8988T (cell line): Measurements from ENCODE around the gene DHRSX.
"Not testable (repeated sequence)": the region's sequence is repeated elsewhere in the genome, so short reads cannot be mapped to it uniquely, and the experiment has no call there.

Experiments
- DNase-seq: peaks from one replicate; pipeline ENCODE4 v3.0.0; 2011

Gene DHRSX, protein sequence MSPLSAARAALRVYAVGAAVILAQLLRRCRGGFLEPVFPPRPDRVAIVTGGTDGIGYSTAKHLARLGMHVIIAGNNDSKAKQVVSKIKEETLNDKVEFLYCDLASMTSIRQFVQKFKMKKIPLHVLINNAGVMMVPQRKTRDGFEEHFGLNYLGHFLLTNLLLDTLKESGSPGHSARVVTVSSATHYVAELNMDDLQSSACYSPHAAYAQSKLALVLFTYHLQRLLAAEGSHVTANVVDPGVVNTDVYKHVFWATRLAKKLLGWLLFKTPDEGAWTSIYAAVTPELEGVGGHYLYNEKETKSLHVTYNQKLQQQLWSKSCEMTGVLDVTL

DNA sequence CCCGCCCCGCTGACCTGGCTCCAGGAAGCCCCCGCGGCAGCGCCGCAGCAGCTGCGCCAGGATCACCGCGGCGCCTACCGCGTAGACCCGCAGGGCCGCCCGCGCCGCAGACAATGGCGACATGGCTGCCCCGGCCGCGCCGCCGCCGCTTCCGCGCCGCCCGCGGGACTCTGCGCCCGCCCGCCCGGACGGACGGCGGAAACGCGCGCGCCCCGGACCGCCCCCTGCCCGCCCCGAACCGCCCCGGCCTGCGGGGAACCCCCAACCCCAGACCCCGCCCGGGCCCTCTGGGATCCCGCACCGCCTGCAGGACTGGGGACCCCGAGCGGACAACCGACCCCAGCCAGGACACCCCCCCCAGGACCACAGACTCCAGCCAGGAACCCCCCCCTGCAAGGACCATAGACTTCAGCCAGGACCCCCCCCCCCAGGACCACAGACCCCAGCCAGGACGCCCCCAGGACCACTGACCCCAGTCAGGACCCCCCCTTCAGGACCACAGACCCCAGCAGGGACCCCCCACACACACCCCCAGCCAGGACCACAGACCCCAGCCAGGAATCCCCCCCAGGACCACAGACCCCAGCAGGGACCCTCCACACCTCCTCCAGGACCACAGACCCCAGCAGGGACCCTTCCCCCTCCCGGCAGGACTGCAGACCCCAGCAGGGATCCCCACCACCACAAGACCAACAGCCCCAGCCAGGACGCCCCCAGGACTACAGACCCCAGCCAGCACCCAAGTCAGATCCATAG lies at the start of gene DHRSX, which contains the start of gene ZBED1:
Gene DHRSX (minus strand): TSS at position 174 of the 756 bp plus-strand sequence. CDS start 51 bp downstream, at position 123.
Gene ZBED1 (minus strand): TSS at position 174 of the 756 bp plus-strand sequence. CDS start 10,257 bp downstream, outside the sequence.
- DNase-seq = peak; percentile 73

DNA sequence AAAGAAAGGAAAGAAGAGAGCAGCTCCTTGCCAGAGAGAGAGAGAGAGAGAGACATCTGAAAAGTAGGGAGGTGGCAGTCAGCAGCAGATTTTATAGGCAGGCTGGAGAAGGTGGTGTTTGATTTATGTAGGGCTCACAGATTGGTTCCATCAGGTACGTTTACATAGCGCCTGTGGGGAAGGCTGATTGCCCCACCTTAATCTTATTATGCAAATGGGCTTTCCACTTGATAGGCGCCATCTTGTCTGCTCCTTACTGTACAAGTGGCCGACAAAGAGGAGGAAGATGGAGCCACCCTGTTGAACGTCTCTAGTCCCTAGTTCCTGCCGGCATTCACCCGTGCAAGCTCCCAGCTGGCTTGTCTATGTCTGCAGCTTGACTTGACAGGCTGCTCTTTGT lies 49.1 kb upstream of the DHRSX start:
- no peak for DNase-seq

DNA sequence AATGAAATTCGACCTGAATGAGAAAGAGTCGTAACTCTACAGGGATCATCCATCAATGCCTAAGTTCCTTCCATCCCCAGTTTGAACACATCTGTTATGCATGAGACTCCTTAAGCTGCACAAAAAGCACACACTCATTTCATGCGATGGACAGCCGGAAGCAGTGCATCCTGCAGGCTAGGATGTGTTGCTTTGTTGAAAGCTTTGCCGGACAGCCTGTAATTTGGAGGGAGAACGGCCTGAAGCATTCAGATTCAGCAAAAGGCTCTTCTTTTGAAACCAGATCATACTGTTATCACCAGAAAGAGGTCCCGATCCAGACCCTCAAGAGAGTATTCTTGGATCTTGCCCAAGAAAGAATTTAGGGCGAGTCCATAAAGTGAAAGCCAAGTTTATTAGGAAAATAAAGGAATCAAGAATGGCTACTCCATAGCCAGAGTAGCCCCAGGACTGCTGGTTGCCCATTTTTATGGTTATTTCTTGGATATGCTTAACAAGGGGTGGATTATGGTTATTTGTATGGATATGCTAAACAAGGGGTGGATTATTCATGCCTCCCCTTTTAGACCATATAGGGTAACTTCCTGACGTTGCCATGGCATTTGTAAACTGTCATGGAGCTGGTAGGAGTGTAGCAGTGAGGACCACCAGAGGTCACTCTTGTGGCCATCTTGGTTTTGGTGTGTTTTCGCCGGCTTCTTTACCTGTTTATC lies 48.1 kb upstream of the DHRSX start:
- DNase-seq = no peak

DNA sequence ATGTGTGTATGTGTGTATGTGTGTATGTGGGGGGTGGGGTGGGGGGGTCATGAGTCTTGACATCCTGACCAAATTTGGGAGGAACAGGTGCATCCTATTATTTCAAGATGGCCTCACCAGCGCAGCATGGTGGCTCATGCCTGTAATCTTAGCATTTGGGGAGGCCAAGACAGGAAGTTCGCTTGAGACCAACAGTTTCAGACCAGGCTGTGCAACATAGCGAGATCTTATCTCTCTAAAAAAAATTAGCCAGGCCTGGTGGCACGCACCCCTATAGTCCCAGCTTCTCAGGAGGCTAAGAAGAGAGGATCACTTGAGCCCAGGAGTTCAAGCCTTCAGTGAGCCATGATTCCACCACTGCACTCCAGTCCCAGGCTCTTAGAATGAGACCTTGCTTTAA lies 47.0 kb upstream of the DHRSX start:
- DNase-seq = no peak

DNA sequence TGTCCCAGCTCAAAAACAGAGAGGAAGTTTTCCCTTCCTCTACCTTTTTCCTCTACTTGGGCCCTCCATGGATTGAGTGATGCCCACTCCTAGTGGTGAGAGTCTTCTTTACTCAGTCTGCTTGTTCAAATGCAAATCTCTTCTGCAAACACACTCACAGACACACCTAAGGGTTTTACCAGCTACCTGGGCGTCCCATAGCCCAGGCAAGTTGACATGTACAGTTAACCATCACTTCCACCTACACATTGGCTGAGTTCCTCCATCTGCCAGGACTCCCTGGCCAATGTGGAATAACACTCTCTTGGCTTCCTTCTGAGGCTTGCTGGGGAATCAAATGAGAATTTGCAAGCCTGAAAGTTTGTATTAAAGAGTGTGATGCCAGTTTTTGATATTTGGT lies 45.7 kb upstream of the DHRSX start:
- DNase-seq = no peak

DNA sequence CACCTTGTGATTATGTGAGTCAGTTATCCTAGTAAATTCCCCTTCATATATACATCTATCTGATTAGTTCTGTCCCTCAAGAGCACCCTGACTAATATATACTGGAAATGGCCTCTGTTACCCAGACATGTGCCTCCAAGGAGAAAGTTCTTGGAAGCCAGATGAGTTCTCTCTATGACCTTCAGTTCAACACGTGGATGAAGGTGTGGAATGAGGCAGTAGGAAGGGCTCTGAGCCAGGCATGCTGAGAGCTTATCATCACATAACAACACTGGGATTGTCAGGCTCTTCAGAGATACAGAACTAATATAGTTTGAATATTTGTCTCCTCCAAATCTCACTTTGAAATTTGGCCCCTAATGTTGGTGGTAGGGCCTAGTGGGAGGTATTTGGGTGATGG lies 44.4 kb upstream of the DHRSX start:
- DNase-seq = no peak

DNA sequence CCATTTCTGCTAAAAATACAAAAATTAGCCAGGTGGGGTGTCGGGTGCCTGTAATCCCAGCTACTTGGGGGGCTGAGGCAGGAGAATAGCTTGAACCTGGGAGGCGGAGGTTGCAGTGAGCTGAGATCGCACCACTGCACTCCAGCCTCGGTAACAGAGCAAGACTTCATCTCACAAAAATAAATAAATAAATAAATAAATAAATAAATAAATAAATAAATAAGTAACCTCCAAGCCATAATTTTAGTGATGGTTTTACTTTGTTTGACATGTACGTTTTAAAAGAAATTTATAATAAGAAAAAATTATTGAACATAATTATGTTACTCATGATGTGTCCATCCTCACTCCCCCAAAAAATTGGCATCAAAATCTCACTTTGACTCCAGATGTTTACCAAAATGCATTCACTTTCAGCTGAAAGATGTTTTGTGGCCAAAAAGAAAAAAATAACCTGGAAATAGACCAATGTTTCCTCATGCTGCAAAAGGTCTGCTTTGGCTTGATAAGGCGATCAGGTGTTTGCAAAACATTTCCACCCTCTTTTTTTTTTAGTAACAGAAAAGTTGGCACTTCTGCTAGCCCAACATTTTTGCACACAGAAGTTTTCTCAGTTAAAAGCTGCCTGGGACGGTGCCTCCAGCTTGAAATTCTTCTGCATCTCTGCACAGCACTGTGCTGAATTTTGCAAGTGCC lies 42.2 kb upstream of the DHRSX start:
- DNase-seq = no peak

DNA sequence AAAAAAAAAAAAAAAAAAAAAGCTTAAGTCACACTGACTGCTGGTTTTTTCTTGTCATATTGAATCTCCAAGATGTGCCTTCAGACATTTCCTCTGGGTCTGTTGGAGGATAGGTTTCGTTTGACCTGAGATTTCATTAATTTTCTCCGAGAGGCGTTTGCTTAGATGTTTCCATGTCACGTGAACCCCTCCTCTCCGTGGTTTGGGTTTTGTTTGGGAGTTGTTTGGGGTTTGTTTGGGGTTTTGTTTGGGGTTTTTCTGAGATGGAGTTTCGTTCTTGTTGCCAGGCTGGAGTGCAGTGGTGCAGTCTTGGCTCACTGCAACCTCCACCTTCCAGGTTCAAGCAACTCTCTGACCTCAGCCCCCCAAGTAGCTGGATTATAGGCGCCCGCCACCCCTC lies 40.8 kb upstream of the DHRSX start:
- no peak for DNase-seq

DNA sequence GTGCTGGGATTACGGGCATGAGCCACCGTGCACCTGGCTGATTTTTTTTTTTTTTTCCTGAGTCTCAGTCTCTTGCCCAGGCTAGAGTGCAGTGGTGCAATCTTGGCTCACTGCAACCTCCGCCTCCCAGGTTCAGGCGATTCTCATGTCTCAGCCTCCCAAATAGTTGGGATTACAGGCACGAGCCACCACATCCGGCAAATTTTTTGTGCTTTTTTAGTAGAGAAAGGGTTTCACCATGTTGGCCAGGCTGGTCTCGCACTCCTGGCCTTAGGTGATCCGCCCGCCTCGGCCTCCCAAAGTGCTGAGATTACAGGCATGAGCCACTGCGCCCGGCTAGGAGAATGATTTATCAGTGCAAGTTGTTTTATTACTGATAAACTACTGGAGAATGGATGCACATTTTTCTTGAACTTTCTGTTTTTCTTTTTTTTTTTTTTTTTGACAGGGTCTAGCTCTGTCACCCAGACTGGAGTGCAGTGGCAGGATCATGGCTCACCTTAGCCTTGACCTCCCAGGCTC lies 39.7 kb upstream of the DHRSX start:
- no peak for DNase-seq

DNA sequence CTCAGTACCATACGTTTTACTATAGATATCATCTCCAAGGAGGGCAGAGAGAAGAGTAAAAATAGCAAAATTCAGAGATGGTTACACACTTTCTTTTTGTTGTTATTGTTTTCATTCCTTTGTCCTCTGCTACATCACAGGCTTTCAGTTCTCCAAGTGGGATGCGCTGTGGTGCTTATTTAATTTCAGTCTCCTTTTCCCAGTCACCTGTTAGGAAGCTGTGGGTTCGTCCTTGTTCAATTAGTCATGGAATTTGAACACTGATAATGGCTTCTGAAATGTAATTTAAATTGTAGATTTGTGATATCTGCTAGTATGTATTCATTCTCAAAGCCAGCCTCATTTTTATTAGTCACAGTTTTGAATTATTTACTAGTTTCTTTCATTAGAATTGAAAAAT lies 38.8 kb upstream of the DHRSX start:
- no peak for DNase-seq

DNA sequence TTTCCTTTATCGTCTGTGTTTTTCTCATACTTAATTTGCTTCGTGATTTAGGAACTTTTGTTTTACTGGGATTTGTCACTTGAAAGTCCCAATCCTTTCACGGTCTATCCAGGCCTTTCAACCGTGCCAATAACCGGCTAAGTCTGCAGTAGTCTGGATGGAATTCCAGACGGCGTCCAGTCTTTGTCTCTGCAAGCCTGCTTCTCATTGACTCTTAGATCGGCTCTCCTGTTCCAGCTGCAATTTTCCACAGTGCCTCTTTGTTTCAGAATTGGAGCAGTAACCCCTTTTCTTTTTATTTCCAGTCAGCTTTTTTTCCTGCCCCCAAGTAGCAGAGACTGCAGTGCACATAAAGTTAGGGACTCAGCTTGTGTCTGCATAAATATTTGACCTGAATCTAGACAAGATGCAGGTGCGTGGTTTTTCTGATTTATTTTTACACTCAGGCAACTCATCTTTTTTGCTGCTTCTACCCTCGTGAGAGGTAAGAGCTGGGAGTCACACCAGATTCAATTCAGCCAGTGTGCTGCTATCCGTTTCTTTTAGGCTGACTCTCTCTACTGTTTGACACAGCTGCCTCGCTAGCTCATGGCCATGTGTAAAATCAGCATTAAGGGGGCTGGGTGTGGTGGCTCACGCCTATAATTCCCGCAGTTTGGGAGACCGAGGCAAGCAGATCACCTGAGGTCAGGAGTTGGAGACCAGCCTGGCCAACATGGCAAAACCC lies 37.4 kb upstream of the DHRSX start:
- DNase-seq = no peak

DNA sequence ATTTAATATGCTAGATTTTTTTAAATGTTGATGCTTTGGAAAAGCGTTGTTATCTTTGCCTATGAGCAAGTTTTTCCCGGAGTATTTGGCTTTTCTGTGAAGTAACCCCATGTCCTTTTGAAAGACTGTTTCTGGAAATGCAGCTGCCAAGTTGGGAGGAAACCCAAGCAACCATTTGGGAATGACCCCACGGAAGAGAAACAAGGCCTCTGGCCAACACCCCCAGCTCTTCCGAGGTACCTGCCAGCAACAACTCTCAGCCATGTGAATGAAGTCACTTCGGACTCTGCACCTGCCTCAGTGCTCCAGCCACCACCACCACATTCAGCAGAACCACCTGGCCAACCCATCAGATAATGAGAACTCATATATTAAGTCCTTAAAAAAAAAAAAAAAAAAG lies 36.2 kb upstream of the DHRSX start:
- no peak for DNase-seq

DNA sequence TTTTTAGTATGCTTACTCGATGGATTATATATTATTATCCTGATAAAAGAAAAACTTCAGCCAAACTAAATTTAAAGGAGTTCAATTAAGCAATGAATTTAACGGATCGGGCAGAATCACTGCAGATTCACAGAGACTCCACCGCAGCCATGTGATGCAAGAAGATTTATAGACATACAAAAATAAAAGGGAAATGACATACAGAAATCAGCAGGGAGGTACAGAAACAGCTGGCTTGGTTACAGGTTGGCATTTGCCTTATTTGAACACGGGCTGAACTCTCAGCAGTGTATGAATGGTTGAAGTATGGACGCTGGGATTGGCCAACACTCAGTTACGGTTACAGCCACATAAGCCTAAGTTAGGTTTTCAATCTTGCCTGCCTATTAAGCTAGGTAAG lies 35.4 kb upstream of the DHRSX start:
- no peak for DNase-seq

DNA sequence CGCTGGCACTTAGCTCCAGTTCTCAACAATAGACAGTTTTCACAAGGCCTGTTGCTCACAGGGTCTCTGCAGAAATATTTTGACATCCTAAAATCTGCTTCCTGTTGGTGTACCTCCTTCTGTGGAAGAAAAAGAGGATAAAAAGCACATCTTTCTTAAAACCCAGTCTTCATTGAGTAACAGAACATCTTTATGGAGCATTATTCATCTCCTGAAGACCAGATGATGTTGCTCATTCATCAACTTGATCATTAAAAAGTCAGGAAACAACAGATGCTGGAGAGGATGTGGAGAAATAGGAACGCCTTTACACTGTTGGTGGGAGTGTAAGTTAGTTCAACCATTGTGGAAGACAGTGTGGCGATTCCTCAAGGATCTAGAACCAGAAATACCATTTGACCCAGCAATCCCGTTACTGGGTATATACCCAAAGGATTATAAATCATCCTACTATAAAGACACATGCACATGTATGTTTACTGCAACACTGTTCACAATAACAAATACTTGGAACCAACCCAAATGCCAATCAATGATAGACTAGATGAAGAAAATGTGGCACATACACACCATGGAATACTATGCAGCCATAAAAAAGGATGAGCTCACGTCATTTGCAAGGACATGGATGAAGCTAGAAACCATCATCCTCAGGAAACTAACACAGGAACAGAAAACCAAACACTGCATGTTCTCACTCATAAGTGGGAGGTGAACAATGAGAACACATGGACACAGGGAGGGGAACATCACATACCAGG lies 33.7 kb upstream of the DHRSX start:
- not testable (repeated sequence) for DNase-seq

DNA sequence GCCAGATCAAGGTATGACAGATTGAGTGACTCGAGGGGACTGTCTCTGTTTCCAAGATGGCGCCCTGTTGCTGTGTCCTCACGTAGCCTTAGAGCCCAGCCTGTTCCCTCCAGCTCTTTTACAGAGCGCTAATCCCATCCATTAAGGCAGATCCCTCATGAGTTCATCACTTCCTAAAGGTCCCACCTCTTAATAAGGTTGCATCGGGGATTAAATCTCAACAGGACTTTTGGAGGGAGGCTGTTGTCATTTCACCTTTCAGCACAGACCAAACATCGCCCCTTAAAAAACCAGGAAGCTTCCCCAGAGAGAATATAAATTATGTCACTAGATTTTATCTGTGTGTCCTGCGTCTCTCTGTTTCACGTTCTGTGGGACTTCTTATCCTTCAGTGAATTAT lies 32.6 kb upstream of the DHRSX start:
- DNase-seq = no peak

DNA sequence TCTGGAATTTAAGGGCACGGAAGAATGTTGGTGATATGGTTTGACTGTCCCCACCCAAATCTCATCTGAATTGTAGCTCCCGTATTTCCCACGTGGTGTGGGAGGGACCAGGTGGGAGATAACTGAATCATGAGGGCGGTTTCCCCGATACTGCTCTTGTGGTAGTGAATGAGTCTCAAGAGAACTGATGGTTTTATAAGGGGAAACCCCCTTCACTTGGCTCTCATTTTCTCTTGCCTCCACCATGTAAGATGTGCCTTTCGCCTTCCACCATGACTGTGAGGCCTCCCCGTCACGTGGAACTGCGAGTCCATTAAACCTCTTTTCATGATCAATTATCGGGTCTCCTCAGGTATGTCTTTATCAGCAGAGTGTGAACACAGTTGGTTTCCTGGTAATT lies 25.6 kb upstream of the DHRSX start:
- DNase-seq = no peak

DNA sequence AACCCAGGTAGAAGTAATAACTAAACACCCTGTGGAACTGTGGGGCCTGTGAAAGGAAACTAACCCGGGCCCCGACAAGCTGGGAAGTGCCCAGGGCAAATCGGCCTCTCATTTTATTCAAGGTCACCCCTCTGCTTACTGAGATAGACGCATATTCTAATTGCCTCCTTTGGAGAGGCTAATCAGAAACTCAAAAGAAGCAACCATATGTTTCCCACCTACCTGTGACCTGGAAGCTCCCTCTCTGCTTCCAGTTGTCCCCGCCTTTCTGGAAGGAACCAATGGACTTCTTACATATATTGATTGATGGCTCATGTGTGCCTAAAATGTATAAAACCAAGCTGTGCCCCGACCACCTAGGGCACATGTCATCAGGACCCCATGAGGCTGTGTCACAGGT lies 23.1 kb upstream of the DHRSX start:
- no peak for DNase-seq

DNA sequence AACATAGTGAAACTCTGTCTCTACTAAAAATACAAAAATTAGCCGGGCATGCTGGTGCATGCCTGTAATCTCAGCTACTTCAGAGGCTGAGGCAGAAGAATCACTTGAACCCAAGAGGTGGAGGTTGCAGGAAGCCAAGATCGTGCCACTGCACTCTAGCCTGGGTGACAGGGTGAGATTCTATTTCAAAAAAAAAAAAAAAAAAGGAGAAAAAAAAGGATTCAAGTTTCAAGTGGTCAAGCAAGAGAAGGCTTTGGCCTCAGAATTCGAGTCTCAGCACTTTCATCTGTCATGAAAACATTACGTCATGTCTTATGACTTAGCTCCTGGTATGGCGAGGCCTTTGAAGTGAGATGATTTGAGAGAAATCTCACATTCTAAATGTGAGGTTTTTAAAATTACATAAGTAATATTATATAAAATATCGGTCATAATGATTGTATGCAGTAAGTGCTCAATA lies 21.2 kb upstream of the DHRSX start:
- DNase-seq = no peak

DNA sequence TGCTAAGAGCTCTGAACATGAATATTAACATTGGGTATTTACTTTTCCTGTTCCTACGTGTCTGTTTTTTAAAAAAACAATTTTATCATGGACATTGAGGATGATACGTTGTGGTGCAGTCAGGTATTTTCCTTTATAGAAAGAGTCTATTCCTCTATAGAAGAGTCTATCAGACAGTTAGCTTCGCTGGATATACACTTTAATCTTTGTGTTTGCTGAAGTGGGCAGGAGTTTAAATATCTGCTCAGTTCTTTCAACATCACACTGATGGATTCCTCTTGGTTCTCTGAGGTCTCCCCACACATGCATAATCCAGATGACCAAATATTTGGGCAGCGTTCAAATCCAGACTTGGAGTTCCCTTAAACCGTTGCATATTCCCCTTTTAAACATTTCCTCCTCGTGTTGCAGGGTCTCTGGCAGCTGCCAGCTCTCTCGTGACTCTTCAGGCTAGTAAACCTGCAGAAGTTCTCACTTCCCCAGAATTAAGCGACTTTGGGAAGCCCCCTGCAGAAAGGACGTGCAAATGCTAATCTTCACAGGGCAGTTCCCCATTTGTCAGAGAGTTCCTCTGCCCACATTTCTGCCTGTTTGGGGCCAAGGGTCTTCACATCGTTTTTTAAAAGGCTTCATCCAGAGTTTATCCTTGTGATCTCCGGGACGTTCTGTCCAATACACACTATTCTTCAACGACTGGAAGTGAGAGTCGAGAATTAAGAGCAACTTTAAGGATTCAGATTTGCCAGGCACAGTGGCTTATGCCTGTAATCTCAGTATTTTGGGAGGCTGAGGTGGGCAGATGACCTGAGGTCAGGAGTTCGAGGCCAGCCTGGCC lies 20.5 kb upstream of the DHRSX start:
- DNase-seq = no peak

DNA sequence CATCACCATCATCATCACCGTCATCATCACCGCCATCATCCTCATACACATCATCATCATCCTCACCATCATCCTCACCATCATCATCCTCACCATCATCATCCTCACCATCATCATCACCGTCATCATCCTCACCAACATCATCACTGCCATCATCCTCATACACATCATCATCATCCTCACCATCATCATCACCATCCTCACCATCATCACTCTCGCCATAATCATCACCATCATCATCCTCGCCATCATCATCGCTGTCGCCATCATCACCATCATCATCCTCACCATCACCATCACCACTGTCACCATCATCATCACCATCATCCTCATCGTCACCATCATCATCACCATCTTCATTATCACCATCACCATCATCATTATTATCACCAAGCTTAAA lies 19.8 kb upstream of the DHRSX start:
- no peak for DNase-seq
